B cell (primary cell): ENCODE data around the gene GNA12. TPM values are rescaled to one million over a fixed set of nuclear protein-coding genes. Genes with fewer than 3 reads are reported as not detected.
"Not testable (repeated sequence)": the region's sequence is repeated elsewhere in the genome, so short reads cannot be mapped to it uniquely, and the experiment has no call there.

Experiments used
- ATAC-seq: fragments of 200-7000 bp; cut with Tn5 transposase; one replicate; pipeline ENCODE4 v1.10.0; 2021; ENCODE audit warnings: low read depth, mild to moderate bottlenecking, moderate number of reproducible peaks, moderate library complexity
- CTCF ChIA-PET: fragments of 350-600 bp; sonication (Branson Sonifier 250); formaldehyde crosslinking; loops from one replicate; lab custom pipeline; 2021; ENCODE audit warnings: antibody characterized with exemption, inconsistent platforms; lab: Charles Lee
- POLR2A ChIA-PET: fragments of 350-600 bp; sonication (Branson Sonifier 250); formaldehyde crosslinking; loops from one replicate; lab custom pipeline; 2021; ENCODE audit warnings: antibody characterized with exemption; lab: Charles Lee
- DNase-seq: peaks from one replicate; pipeline ENCODE4 v3.0.0; 2013
- H2AFZ ChIP-seq: 2 replicates; pipeline ENCODE4 v1.6.1; 2012; ENCODE audit warnings: mild to moderate bottlenecking, low read depth, low read length; ENCODE audit not compliant: insufficient read depth, poor library complexity, severe bottlenecking
- H3K27ac ChIP-seq, 2 donors: 1 replicate in 1 of 2; 2 replicates in 1 of 2; pipeline ENCODE4 v1.5.1; 2012 to 2013; ENCODE audit warnings: low read length in 2 of 2, mild to moderate bottlenecking in 2 of 2, moderate library complexity in 1 of 2
- H3K27me3 ChIP-seq, 4 experiments: fragments of 200-600 bp in 1 of 4; sonication (generic) in 1 of 4; replicated peaks in 1 of 4; 1 replicate in 2 of 4; 2 replicates in 2 of 4; pipeline versions ENCODE4 v1.6.1 to v1.7.0; 2013 to 2016; ENCODE audit warnings: low read length in 3 of 4, mild to moderate bottlenecking in 2 of 4, mixed read lengths in 1 of 4, moderate library complexity in 1 of 4; ENCODE audit not compliant: insufficient read depth in 4 of 4, control insufficient read depth in 3 of 4; ENCODE audit errors: control extremely low read depth in 1 of 4
- H3K36me3 ChIP-seq, 2 experiments: replicated peaks in 1 of 2; 1 replicate in 1 of 2; 2 replicates in 1 of 2; pipeline versions ENCODE4 v1.6.1 to v1.7.1; 2013; ENCODE audit warnings: low read length in 1 of 2; ENCODE audit not compliant: insufficient read depth in 2 of 2, control insufficient read depth in 1 of 2; ENCODE audit errors: control extremely low read depth in 1 of 2, extremely low read depth in 1 of 2
- H3K4me1 ChIP-seq, 2 donors: fragments of 200-600 bp in 1 of 2; sonication (generic) in 1 of 2; 1 replicate in 1 of 2; 2 replicates in 1 of 2; pipeline versions ENCODE4 v1.5.1 to v1.6.1; 2013 to 2017; ENCODE audit warnings: low read length in 2 of 2; ENCODE audit not compliant: control insufficient read depth in 2 of 2, insufficient read depth in 2 of 2
- H3K4me2 ChIP-seq: replicated peaks from 2 replicates; pipeline ENCODE3; 2012; ENCODE audit warnings: mild to moderate bottlenecking, low read depth, low read length; ENCODE audit not compliant: poor library complexity, severe bottlenecking
- H3K4me3 ChIP-seq, 5 experiments: fragments of 200-600 bp in 1 of 5; sonication (generic) in 1 of 5; 1 replicate in 3 of 5; 2 replicates in 2 of 5; pipeline versions ENCODE4 v1.5.1 to v1.7.0; 2011 to 2016; ENCODE audit warnings: low read length in 4 of 5, mild to moderate bottlenecking in 4 of 5, low read depth in 2 of 5, control low read depth in 1 of 5, moderate library complexity in 1 of 5; ENCODE audit not compliant: insufficient read depth in 1 of 5; ENCODE audit errors: control extremely low read depth in 1 of 5, extremely low read depth in 1 of 5
- H3K79me2 ChIP-seq: fragments of 200-600 bp; sonication (generic); one replicate; pipeline ENCODE4 v1.6.0; 2016; ENCODE audit warnings: low read length; ENCODE audit not compliant: control insufficient read depth, insufficient read depth
- H3K9ac ChIP-seq: fragments of 200-600 bp; sonication (generic); 2 replicates; pipeline ENCODE4 v1.6.1; 2017; ENCODE audit warnings: mild to moderate bottlenecking, low read length, moderate library complexity
- H3K9me3 ChIP-seq, 3 donors: one replicate each; pipeline versions ENCODE4 v1.6.1 to v1.7.1; 2013; ENCODE audit warnings: low read length in 2 of 3; ENCODE audit not compliant: control insufficient read depth in 2 of 3, insufficient read depth in 1 of 3; ENCODE audit errors: control extremely low read depth in 1 of 3
- H4K20me1 ChIP-seq: 2 replicates; pipeline ENCODE4 v1.6.0; 2012; ENCODE audit warnings: mild to moderate bottlenecking, low read length; ENCODE audit not compliant: insufficient read depth, control insufficient read depth, poor library complexity, severe bottlenecking
- H3K27ac Mint-ChIP-seq: one replicate; pipeline ENCODE4 v1.8.0; 2021; ENCODE audit warnings: mixed read lengths
- H3K27me3 Mint-ChIP-seq: one replicate; pipeline ENCODE4 v1.8.0; 2021; ENCODE audit warnings: mixed read lengths
- H3K4me1 Mint-ChIP-seq: one replicate; pipeline ENCODE4 v1.8.0; 2021; ENCODE audit warnings: mixed read lengths
- H3K4me3 Mint-ChIP-seq: one replicate; pipeline ENCODE4 v1.8.0; 2021; ENCODE audit warnings: mixed read lengths
- H3K9me3 Mint-ChIP-seq: one replicate; pipeline ENCODE4 v1.8.0; 2022; ENCODE audit warnings: mixed read lengths; ENCODE audit not compliant: insufficient read depth
- CTCF ChIP-seq: fragments of 200-600 bp; IDR thresholded peaks from one replicate; pipeline ENCODE4 v1.8.0; 2022; ENCODE audit warnings: antibody characterized with exemption, mild to moderate bottlenecking
- EZH2 ChIP-seq: IDR thresholded peaks from 2 replicates; pipeline ENCODE4 v1.6.1; 2012; ENCODE audit warnings: borderline replicate concordance, low read depth, mild to moderate bottlenecking, moderate library complexity, low read length; ENCODE audit not compliant: insufficient read depth, poor library complexity, severe bottlenecking
- WGBS: methylation state at CpG from one replicate; pipeline ENCODE4 v1.1.5; 2013; ENCODE audit warnings: missing lambda C conversion rate; ENCODE audit not compliant: insufficient coverage; 5-methylcytosine and 5-hydroxymethylcytosine counted together
- intact Hi-C: fragments of 100-400 bp; cut with micrococcal nuclease; formaldehyde crosslinking; loops from one replicate; pipeline ENCODE4 v1.10.0; 2022
- polyA plus RNA-seq: library from polyadenylated mRNA; depleted of rRNA; stranded (reverse); fragments of >200 nt; gene quantifications from 2 replicates; pipeline ENCODE4 v1.2.3, GENCODE V29; 2012
- total RNA-seq, 2 donors: library from RNA; stranded (reverse); fragments of 120-200 nt in 1 of 2; gene quantifications; 1 replicate in 1 of 2; 2 replicates in 1 of 2; pipeline versions ENCODE4 v1.2.3 to v1.2.4, GENCODE V29; 2013 to 2022

The GNA12 gene
- total and polyA plus RNA-seq, 2 donors (not counting 1 experiment from before 2014, with no cell fraction given): 34.6 to 110 TPM

DNA sequence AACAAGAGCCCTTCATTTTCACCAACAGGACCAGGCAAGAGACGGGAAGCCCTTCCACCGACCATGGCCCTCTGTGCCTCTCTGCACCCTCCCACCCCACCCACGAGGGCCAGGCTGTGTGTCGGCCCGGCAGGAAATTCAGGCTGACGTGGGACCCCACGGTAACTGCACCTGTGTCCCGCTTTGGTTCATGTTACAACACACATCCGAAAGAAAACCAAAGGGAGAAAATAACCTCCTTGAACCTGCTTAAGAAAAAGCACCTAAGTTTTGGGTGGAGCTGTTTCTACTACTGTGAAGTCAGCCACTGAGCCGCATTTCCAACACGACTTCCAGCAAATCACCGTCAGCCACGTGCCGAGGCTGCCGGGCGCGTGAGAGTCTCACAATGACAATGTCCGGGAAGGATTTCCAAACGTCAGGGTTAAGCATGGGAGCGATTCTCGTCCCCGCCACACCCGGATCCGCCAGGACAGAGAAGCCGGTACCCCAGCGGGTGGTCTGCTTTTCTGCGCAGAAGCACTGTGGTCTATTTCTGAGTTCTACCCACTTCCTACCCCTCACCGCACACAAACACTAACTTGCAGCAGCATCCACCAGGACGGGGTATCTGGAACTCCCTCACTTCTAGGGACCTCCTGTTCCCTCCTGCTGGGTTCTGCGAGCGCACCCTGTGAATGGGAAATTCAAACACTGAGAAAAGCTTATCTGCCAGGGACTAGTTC is 119.5 kb downstream of the GNA12 start:
- ATAC-seq: no peak
- TF ChIP-seq EZH2 (no peak), CTCF (no peak)

GRCh38 chr7:2724036-2724435 is 120.1 kb downstream of the GNA12 start:
- H3K27me3 Mint-ChIP-seq, H3K4me2 ChIP-seq, H3K9ac ChIP-seq, H3K4me3 Mint-ChIP-seq, H3K9me3 Mint-ChIP-seq, H3K27me3 ChIP-seq, ATAC-seq, DNase-seq, H3K27ac ChIP-seq, H2AFZ ChIP-seq, H3K4me3 ChIP-seq, POLR2A ChIA-PET, H3K79me2 ChIP-seq, H3K9me3 ChIP-seq, H3K27ac Mint-ChIP-seq, intact Hi-C loops: not testable (repeated sequence)
- WGBS: 98% methylated on average over 13 of the region's 15 CpGs
- peaks cover 28% of the 10 kb centered on the region for H3K4me1 Mint-ChIP-seq
- H4K20me1 ChIP-seq: peaks cover 23% of the 10 kb centered on the region
- H3K4me1 ChIP-seq: peaks cover 10 to 25% of the 10 kb centered on the region in 2 donors
- CTCF ChIA-PET: interaction anchor here (0.7 to 7.7 kb wide), 6 partner anchors 10 to 272 kb away, joined by 3 to 81 read pairs (median 3); no protein-coding TSS in a partner anchor
- H3K36me3 ChIP-seq: peaks cover 0 to 25% of the 10 kb centered on the region in 2 experiments

More for the DNA sequence above, 119.5 kb downstream of the GNA12 start:
- H3K4me3 Mint-ChIP-seq: no peak overlapping the region
- ChIA-PET CTCF (interaction anchor here (0.8 to 7.7 kb wide), 5 partner anchors 10 to 273 kb away, joined by 3 to 81 read pairs (median 3); no protein-coding TSS in a partner anchor), POLR2A (no interaction called here)
- no peak overlapping the region for H2AFZ ChIP-seq
- H3K27ac Mint-ChIP-seq: no peak overlapping the region
- H3K4me3 ChIP-seq: no peak overlapping the region
- no peak overlapping the region for H3K4me2 ChIP-seq
- H3K9me3 Mint-ChIP-seq: no peaks in the 10 kb centered on the region
- peaks cover 8 to 22% of the 10 kb centered on the region in 2 donors for H3K4me1 ChIP-seq
- no peak overlapping the region for H3K9ac ChIP-seq
- peaks cover 0 to 31% of the 10 kb centered on the region in 2 experiments for H3K36me3 ChIP-seq
- peaks cover 29% of the 10 kb centered on the region for H4K20me1 ChIP-seq
- no peak overlapping the region for H3K27ac ChIP-seq
- H3K9me3 ChIP-seq: no peaks in the 10 kb centered on the region
- H3K4me1 Mint-ChIP-seq: peaks cover 24% of the 10 kb centered on the region
- intact Hi-C loops: no loop called here
- DNase-seq: no peak
- peaks cover 6% of the 10 kb centered on the region for H3K79me2 ChIP-seq
- H3K27me3 Mint-ChIP-seq: no peaks in the 10 kb centered on the region
- WGBS: 81% methylated on average over 26 of the region's 31 CpGs
- no peaks in the 10 kb centered on the region for H3K27me3 ChIP-seq
